Thymus (tissue), 11 donors: ENCODE results near the gene KRTAP10-7. TPM values are rescaled to one million over a fixed set of nuclear protein-coding genes. Genes with fewer than 3 reads are reported as not detected.
"Not testable (repeated sequence)": the region's sequence is repeated elsewhere in the genome, so short reads cannot be mapped to it uniquely, and the experiment has no call there.

Experiments
- DNase-seq, 9 donors: peaks; one replicate each; pipeline ENCODE4 v3.0.0-alpha.2; 2013; ENCODE audit warnings: low spot score in 9 of 9, low read depth in 6 of 9, missing footprints in 1 of 9
- H3K27ac ChIP-seq, 2 donors: one replicate each; pipeline ENCODE4 v1.5.1; 2013; ENCODE audit warnings: control low read depth in 1 of 2, low read depth in 1 of 2, low read length in 1 of 2, mild to moderate bottlenecking in 1 of 2, moderate library complexity in 1 of 2
- H3K27me3 ChIP-seq, 2 donors: one replicate each; pipeline ENCODE4 v1.5.1; 2013; ENCODE audit warnings: low read length in 1 of 2; ENCODE audit not compliant: control insufficient read depth in 2 of 2, insufficient read depth in 1 of 2
- H3K36me3 ChIP-seq, 2 donors: one replicate each; pipeline ENCODE4 v1.5.1; 2013; ENCODE audit warnings: low read length in 1 of 2, mild to moderate bottlenecking in 1 of 2, moderate library complexity in 1 of 2; ENCODE audit not compliant: control insufficient read depth in 2 of 2, insufficient read depth in 2 of 2
- H3K4me1 ChIP-seq, 2 donors: one replicate each; pipeline ENCODE4 v1.5.1; 2013; ENCODE audit warnings: low read length in 2 of 2; ENCODE audit not compliant: control insufficient read depth in 2 of 2, insufficient read depth in 2 of 2
- H3K4me3 ChIP-seq, 2 donors: one replicate each; pipeline ENCODE4 v1.5.1; 2013; ENCODE audit warnings: low read length in 2 of 2, control low read depth in 1 of 2, mild to moderate bottlenecking in 1 of 2
- H3K9me3 ChIP-seq, 2 donors: one replicate each; pipeline ENCODE4 v1.5.1; 2013; ENCODE audit warnings: low read length in 1 of 2, mild to moderate bottlenecking in 1 of 2; ENCODE audit not compliant: control insufficient read depth in 2 of 2, insufficient read depth in 1 of 2
- WGBS: extraction: QIAGEN DNeasy Blood & Tissue Kit; methylation state at CpG from one replicate; pipeline ENCODE4 v1.1.7; 2013; 5-methylcytosine and 5-hydroxymethylcytosine counted together
- polyA plus RNA-seq: library from polyadenylated mRNA; stranded (reverse); fragments of 200-250 nt; gene quantifications from one replicate; pipeline ENCODE4 v1.2.3, GENCODE V29; 2013
- total RNA-seq: library from RNA; stranded (reverse); fragments of 120-200 nt; gene quantifications from one replicate; pipeline ENCODE4 v1.2.4, GENCODE V29; 2013
- donor health status: healthy.

Gene KRTAP10-7
- total and polyA plus RNA-seq, 2 donors = not detected

DNA sequence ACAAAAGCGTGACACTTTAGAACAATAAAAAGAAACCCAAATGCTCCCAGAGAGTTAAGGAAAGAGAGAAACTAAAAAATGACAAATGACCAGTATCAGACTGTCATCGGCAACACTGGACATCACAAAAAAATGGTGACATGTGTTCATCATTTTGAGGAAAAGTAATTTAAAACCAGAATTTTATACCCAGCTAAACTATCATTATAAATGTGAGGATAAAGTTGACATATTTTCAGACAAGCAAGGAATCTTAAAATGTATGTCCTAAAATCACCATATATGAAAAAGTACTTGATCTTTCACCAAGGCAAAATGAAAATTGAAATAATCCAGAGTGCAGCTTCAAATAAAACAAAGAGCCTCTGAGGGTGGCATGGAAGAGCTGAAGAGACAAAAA is 44.5 kb downstream of the KRTAP10-7 start:
- Histone ChIP-seq H3K27ac (no peak overlapping the region), H3K4me3 (no peak overlapping the region), H3K9me3 (peaks cover 0 to 20% of the 10 kb centered on the region in 2 donors), H3K27me3 (no peaks in the 10 kb centered on the region), H3K36me3 (no peaks in the 10 kb centered on the region), H3K4me1 (no peaks in the 10 kb centered on the region)
- no peak for DNase-seq
- 49% methylated on average over 2 of the region's 2 CpGs for WGBS

DNA sequence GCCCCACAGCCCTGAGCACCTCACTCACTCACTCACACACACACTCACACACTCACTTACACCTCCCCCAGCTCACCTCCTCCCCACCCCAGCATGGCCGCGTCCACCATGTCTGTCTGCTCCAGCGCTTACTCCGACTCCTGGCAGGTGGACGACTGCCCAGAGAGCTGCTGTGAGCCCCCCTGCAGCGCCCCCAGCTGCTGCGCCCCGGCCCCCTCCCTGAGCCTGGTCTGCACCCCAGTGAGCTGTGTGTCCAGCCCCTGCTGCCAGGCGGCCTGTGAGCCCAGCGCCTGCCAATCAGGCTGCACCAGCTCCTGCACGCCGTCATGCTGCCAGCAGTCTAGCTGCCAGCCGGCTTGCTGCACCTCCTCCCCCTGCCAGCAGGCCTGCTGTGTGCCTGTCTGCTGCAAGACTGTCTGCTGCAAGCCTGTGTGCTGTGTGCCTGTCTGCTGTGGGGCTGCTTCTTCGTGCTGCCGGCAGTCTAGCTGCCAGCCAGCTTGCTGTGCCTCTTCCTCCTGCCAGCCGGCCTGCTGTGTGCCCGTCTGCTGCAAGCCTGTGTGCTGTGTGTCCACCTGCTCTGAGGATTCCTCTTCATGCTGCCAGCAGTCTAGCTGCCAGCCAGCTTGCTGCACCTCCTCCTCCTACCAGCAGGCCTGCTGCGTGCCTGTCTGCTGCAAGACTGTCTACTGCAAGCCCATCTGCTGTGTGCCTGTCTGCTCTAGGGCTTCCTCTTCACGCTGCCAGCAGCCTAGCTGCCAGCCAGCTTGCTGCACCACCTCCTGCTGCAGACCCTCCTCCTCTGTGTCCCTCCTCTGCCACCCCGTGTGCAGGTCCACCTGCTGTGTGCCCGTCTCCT is 46.2 kb downstream of the KRTAP10-7 start, which contains the start of gene KRTAP10-11:
TSS of gene KRTAP10-11 (plus strand) at position 49 of the 856 bp plus-strand sequence. CDS start at position 94, 45 bp downstream.
- H3K4me3 ChIP-seq, H3K36me3 ChIP-seq: not testable (repeated sequence)
- 81% methylated on average over 21 of the region's 21 CpGs for WGBS

DNA sequence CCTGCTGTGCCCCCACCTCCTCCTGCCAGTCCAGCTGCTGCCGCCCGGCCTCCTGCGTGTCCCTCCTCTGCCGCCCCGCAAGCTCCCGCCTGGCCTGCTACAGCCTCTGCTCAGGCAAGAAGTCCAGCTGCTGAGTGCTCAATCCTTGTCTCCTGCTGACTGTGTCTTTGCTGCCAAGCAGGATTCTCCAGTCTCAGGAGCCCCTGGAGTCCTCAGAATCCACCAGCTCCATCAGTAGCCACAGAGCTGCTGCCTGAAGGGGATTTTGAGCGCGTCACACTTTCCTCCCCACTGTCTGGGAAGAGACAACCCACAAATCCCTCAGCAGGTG is 46.8 kb downstream of the KRTAP10-7 start:
- H3K36me3 ChIP-seq = no peaks in the 10 kb centered on the region
- H3K4me3 ChIP-seq = no peak overlapping the region
- DNase-seq = no peak
- WGBS = 75% methylated on average over 8 of the region's 8 CpGs
- peaks cover 0 to 10% of the 10 kb centered on the region in 2 donors for H3K9me3 ChIP-seq
- no peaks in the 10 kb centered on the region for H3K4me1 ChIP-seq
- no peak overlapping the region for H3K27ac ChIP-seq
- H3K27me3 ChIP-seq = no peaks in the 10 kb centered on the region

More for the DNA sequence above, 46.2 kb downstream of the KRTAP10-7 start, which contains the start of gene KRTAP10-11:
- not testable (repeated sequence) for H3K27ac ChIP-seq, H3K4me1 ChIP-seq, H3K27me3 ChIP-seq, DNase-seq
- H3K9me3 ChIP-seq = peaks cover 0 to 10% of the 10 kb centered on the region in 2 donors

DNA sequence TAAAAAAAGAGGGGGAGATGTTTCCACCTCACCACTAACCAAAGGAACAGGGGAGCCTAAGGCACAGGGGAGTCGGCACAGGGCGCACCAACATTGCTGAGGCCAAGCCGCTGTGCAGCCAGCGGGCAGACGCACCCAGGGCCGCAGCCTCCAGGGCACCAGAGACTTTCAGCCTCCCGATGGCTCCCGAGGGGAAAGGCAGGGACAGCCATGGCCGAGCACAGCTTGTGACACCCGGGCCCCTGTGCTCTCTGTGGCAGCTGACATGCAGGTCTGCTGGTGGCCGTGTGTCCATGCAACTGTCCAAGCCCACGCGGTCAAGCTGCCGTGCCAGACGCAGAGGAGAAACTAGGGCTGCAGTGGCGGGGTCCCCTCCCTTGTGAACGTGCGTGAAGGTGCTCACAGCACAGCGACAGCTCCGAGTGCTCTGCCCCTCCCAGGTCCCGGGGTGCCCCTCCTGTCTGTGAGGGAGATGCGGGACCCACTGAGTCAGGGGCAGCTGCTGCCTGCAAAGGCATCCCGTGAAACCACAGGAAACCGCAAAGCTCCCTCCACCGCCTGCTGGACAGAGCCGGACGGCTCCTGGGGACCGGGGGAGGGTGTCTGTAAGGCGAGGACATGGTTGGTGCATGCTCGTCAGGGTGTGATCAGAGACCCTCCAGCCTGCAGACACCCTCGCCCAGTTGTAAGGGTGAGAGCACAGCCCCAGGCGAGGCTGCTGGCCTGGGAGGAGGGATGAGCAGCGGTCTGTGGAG is 48.3 kb downstream of the KRTAP10-7 start:
- H3K4me3 ChIP-seq = no peak overlapping the region
- H3K27me3 ChIP-seq = no peaks in the 10 kb centered on the region
- peaks cover 1 to 9% of the 10 kb centered on the region in 2 donors for H3K9me3 ChIP-seq
- WGBS = 84% methylated on average over 33 of the region's 33 CpGs
- no peak overlapping the region for H3K27ac ChIP-seq
- no peak for DNase-seq
- H3K36me3 ChIP-seq = no peaks in the 10 kb centered on the region
- H3K4me1 ChIP-seq = no peaks in the 10 kb centered on the region

DNA sequence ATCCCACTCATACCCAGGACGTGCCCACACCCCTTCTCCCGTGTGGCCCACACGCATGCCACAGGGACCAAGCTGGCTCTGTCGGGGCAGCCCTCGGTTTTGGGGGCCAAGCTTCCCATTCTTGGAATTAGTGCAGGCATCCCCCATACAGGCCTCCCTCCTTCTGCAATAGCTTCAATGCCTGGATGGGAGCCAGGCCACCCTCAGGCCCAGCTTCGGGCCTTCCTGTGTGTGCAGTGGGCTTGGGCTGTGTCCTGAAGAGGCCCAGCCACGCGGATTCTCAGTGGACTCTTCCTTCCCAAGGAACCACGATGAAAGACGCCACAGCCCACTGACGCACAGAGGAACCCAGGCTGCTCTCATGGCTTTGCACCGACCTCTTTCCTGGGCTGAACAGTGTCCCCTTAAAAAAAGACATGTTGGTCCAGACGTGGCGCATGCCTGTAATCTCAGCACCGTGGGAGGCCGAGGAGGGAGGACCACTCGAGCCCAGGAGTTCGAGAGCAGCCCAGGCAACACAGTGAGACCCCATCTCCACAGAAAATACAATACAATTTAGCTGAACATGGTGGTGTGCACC is 49.2 kb downstream of the KRTAP10-7 start:
- no peak for DNase-seq
- Histone ChIP-seq H3K4me1 (no peaks in the 10 kb centered on the region), H3K4me3 (no peak overlapping the region), H3K27ac (no peak overlapping the region), H3K9me3 (peaks cover 1 to 10% of the 10 kb centered on the region in 2 donors), H3K27me3 (peaks cover 0 to 2% of the 10 kb centered on the region in 2 donors), H3K36me3 (no peaks in the 10 kb centered on the region)
- WGBS = 94% methylated on average over 18 of the region's 18 CpGs

DNA sequence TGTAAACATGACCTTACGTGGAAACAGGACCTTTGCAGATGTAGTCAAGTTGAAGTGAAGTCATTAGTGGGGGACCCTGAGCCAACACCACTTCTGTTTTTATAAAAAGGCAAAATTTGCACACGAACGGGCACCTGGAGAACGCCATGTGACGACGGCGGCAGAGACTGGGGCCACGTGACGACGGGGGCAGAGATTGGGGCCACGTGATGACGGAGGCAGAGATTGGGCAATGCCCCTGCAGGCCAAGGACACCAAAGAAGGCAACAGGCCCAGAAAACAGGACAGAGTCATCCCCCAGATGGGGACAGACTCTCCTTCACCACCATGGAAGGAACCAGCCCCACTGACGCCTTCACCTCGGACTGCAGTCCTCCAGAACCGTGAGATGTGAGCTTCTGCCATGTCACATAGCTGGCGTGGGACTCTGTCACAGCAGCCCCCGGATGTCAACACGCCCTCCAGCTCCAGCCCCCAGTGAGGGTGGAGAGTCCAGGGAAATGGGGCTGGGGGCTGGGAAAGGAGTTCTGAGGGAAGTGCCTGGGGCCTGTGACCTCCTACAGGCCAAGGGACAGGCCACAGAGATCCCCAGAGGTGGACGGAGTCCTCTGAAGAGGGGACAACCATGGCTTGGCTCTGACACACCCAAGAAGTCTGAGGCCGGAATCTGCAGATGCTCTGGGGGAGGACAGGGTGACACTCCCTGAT is 50.0 kb downstream of the KRTAP10-7 start:
- Histone ChIP-seq H3K36me3 (no peaks in the 10 kb centered on the region), H3K27me3 (peaks cover 0 to 2% of the 10 kb centered on the region in 2 donors), H3K4me3 (no peak overlapping the region), H3K4me1 (no peaks in the 10 kb centered on the region), H3K9me3 (peaks cover 1 to 9% of the 10 kb centered on the region in 2 donors), H3K27ac (no peak overlapping the region)
- DNase-seq = no peak
- WGBS = 92% methylated on average over 20 of the region's 20 CpGs

DNA sequence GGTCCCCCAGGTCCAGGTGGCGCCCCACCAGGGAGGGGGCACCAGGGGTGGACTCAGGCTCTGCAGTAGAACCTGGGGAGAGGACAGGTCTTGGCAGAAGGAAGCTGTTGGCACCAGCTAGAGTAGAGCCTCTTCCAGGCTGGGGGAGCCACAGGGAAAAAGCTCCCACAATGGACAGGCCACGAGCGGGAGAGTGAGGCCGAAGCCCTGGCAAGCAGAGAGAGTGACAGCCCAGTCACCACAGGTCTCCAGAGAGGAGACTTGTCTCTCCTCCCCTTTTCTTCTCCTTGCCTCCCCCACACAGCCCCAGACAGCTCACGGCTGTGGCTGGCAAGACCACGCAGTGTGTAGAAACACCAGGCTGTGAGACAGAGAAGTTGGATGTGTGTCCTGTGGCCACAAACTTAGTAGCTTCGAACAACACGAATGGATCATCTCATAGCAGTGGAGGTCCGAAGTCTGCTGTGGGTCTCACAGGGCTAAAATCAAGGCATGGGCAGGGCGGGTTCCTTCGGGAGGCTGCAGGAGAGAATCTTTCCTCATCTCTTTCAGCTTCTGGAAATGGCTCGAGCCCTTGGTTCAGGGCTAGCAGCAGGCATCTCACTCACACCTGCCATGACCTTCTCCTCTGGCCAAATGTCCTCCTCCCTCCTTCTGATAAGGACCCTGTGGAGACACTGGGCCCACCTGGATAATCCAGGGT is 50.7 kb downstream of the KRTAP10-7 start:
- no peaks in the 10 kb centered on the region for H3K36me3 ChIP-seq
- H3K9me3 ChIP-seq = peaks cover 1 to 13% of the 10 kb centered on the region in 2 donors
- no peak overlapping the region for H3K4me3 ChIP-seq
- no peak for DNase-seq
- 96% methylated on average over 12 of the region's 12 CpGs for WGBS
- H3K27me3 ChIP-seq = peaks cover 0 to 2% of the 10 kb centered on the region in 2 donors
- H3K4me1 ChIP-seq = no peaks in the 10 kb centered on the region
- no peak overlapping the region for H3K27ac ChIP-seq
